Measurements from ENCODE around the gene CLEC16A. TPM values are rescaled to one million over a fixed set of nuclear protein-coding genes. Genes with fewer than 3 reads are reported as not detected.

The CLEC16A gene
- total and polyA plus RNA-seq, 9 of the 15 experiments (the other 6 are each of a cell fraction or from before 2014, with no cell fraction given) = 1.00 to 22.3 (median 10.0) TPM

DNA sequence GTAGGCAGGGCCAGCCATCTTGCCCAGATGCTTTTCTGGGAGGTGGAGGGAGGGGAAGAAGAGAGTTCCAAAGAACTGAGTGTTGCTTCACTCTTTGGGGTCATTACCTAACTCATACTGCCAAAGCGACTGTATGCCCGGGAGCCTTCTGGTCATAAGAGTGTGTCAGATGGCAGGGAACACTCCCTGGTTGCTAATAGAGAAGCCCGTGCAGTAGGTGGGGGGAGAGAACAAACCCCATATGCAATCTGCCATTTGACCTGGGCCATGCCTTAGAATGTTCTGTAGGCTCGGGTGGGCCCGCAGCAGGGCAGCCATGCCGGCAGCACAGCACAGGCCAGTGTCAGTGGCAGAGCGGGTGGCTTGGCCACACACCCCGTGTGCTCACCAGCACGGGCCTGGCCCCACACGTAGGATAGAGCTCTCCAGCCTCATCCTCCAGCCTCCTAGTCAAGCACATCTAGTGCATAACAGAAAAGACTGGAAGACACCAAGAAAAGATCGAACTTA is 191.2 kb downstream of the CLEC16A start:
- TF ChIP-seq PHF20 (IDR thresholded peaks at IDR 0.05; ENCODE audit: partially characterized antibody) (no peak), SIRT6 (IDR thresholded peaks at IDR 0.05; ENCODE audit: low read depth, low read length) (no peak), JUND (IDR thresholded peaks at IDR 0.05; ENCODE audit: borderline replicate concordance, low read depth, low read length) (no peak), JUND (tag; IDR thresholded peaks at IDR 0.05; ENCODE audit: borderline replicate concordance, low read depth, low read length) (no peak)
- Histone ChIP-seq H3K9me1 (ENCODE audit: control insufficient read depth, insufficient read depth, low read length) (no peaks in the 10 kb centered on the region), H3K9ac (ENCODE audit: insufficient read depth in 1 of 2, low read depth in 2 of 2, low read length in 2 of 2) (peak overlapping the region in 1 of 2 experiments; percentile 21; a peak in 1 of 4 replicates), H3K27me3 (ENCODE audit: control insufficient read depth in 2 of 2, insufficient read depth in 2 of 2, low read length in 2 of 2) (no peaks in the 10 kb centered on the region), H4K20me1 (replicated peaks; ENCODE audit: control insufficient read depth, insufficient read depth, low read length) (no peaks in the 10 kb centered on the region), H3K4me2 (ENCODE audit: insufficient read depth, low read length) (no peak overlapping the region), H3K4me3 (no peak overlapping the region), H3K79me2 (ENCODE audit: control insufficient read depth, insufficient read depth, low read length) (no peaks in the 10 kb centered on the region), H3K27ac (ENCODE audit: extremely low read depth, low read depth, low read length) (no peak overlapping the region), H3K9me3 (replicated peaks; ENCODE audit: control insufficient read depth, insufficient read depth, low read depth, low read length) (no peaks in the 10 kb centered on the region), H3K4me1 (replicated peaks in 1 of 2; ENCODE audit: control insufficient read depth in 2 of 2, insufficient read depth in 2 of 2, low read length in 2 of 2) (peaks cover 25 to 35% of the 10 kb centered on the region in 2 experiments), H2AFZ (ENCODE audit: low read depth, low read length) (no peak overlapping the region), H3K36me3 (ENCODE audit: control insufficient read depth, insufficient read depth, low read length) (peaks cover 11% of the 10 kb centered on the region; the same call in 1 of the 3 replicates)
- ChIA-PET CTCF (ENCODE audit: low intra/inter-chr PET ratio) (no interaction called here), POLR2A (interaction anchor here (1.3 kb wide), 1 partner anchor 9 kb away, joined by 4 read pairs; no protein-coding TSS in a partner anchor)
- intact Hi-C loops (cut with micrococcal nuclease) (loop anchor here (10.0 kb wide), 1 partner anchor 119 kb away; the partner anchor contains the start of gene SOCS1), in situ Hi-C loops (cut with MboI) (no loop called here)
- DNase-seq (ENCODE audit: extremely low read depth in 1 of 4, low spot score in 3 of 4) (no peak), FAIRE-seq (no peak), ATAC-seq (no peak)
- no TSS peak for BruUV-seq (replicated peaks)
- 92% methylated on average over 11 of the region's 11 CpGs for WGBS (ENCODE audit: insufficient coverage, low coverage, missing lambda C conversion rate)

DNA sequence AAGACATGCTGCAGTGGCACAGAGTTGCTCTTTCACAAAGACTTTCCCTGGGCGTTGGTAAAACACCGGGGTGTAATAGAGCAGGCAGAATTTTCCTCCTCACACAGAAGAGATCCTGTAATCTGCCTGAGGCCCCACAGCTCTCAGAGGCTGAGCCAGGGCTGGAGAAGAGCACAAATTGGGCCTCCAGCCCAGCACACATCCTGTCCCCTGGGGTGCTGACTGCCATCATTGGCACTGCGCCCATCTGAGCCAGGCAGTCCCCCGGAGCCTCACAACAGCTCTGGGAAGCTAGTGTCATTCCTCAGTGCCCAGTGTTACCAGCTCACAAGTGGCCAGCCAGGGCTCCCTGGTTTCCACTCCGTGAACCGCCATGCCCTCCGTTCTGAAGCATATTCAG is 192.2 kb downstream of the CLEC16A start:
- TF ChIP-seq MECOM (CRISPR knock-in tag; IDR thresholded peaks at IDR 0.05) (no peak), NFIC (IDR thresholded peaks at IDR 0.05) (peak; percentile 71)

More for the DNA sequence above, 192.2 kb downstream of the CLEC16A start:
- no peak overlapping the region for H3K4me3 ChIP-seq
- ChIA-PET POLR2A (interaction anchor here (0.6 to 2.2 kb wide), 3 partner anchors 8 to 23 kb away, joined by 3 to 10 read pairs (median 3); no protein-coding TSS in a partner anchor), CTCF (ENCODE audit: low intra/inter-chr PET ratio) (no interaction called here)
- no peak overlapping the region for H3K4me2 ChIP-seq (ENCODE audit: insufficient read depth, low read length)
- no peak for ATAC-seq
- H3K27ac ChIP-seq (ENCODE audit: extremely low read depth, low read depth, low read length) = no peak overlapping the region
- in situ Hi-C loops (cut with MboI) = no loop called here
- FAIRE-seq = no peak
- no peaks in the 10 kb centered on the region for H3K27me3 ChIP-seq (ENCODE audit: control insufficient read depth in 2 of 2, insufficient read depth in 2 of 2, low read length in 2 of 2)
- DNase-seq (ENCODE audit: extremely low read depth in 1 of 4, low spot score in 3 of 4) = no peak
- no peaks in the 10 kb centered on the region for H4K20me1 ChIP-seq (replicated peaks; ENCODE audit: control insufficient read depth, insufficient read depth, low read length)
- H3K4me1 ChIP-seq (replicated peaks in 1 of 2; ENCODE audit: control insufficient read depth in 2 of 2, insufficient read depth in 2 of 2, low read length in 2 of 2) = peaks cover 20 to 24% of the 10 kb centered on the region in 2 experiments
- no peaks in the 10 kb centered on the region for H3K9me3 ChIP-seq (replicated peaks; ENCODE audit: control insufficient read depth, insufficient read depth, low read depth, low read length)
- peaks cover 11% of the 10 kb centered on the region; the same call in 1 of the 3 replicates for H3K36me3 ChIP-seq (ENCODE audit: control insufficient read depth, insufficient read depth, low read length)
- no peak overlapping the region for H2AFZ ChIP-seq (ENCODE audit: low read depth, low read length)
- intact Hi-C loops (cut with micrococcal nuclease) = loop anchor here (10.0 kb wide), 1 partner anchor 118 kb away; the partner anchor contains the start of gene SOCS1
- no TSS peak for BruUV-seq (replicated peaks)
- H3K79me2 ChIP-seq (ENCODE audit: control insufficient read depth, insufficient read depth, low read length) = no peaks in the 10 kb centered on the region
- peak overlapping the region in 1 of 2 experiments; percentile 81; a peak in 2 of 4 replicates for H3K9ac ChIP-seq (ENCODE audit: insufficient read depth in 1 of 2, low read depth in 2 of 2, low read length in 2 of 2)
- WGBS (ENCODE audit: insufficient coverage, low coverage, missing lambda C conversion rate) = 70% methylated on average over 7 of the region's 7 CpGs
- H3K9me1 ChIP-seq (ENCODE audit: control insufficient read depth, insufficient read depth, low read length) = no peaks in the 10 kb centered on the region

Data from K562 (cell line).